ENCODE measurements around the gene NPC1.

NPC1 gene

DNA sequence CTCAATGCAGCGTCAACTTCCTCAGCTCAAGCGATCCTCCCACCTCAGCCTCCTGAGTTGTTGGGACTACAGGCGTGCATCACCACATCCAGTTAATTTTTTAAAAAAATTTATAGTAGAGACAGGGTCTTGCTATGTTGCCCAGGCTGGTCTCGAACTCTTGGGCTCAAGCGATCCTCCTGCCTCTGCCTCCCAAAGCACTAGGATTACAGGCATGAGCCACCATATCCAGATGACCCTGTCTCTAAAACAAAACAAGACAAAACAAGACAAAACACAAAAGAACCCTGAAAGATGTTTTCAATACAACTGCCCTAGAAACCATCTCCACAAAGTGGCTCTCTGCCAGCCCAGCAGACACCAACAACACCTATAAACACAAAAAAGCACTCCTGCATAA is 45.0 kb upstream of the NPC1 start:
- POLR2A ChIA-PET, result interaction anchor here (0.7 kb wide), 1 partner anchor 179 kb away, joined by 3 read pairs; no protein-coding TSS in a partner anchor
- DNase-seq (ENCODE audit: extremely low spot score), result no peak
- TF ChIP-seq, protein P1, sequence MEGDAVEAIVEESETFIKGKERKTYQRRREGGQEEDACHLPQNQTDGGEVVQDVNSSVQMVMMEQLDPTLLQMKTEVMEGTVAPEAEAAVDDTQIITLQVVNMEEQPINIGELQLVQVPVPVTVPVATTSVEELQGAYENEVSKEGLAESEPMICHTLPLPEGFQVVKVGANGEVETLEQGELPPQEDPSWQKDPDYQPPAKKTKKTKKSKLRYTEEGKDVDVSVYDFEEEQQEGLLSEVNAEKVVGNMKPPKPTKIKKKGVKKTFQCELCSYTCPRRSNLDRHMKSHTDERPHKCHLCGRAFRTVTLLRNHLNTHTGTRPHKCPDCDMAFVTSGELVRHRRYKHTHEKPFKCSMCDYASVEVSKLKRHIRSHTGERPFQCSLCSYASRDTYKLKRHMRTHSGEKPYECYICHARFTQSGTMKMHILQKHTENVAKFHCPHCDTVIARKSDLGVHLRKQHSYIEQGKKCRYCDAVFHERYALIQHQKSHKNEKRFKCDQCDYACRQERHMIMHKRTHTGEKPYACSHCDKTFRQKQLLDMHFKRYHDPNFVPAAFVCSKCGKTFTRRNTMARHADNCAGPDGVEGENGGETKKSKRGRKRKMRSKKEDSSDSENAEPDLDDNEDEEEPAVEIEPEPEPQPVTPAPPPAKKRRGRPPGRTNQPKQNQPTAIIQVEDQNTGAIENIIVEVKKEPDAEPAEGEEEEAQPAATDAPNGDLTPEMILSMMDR (IDR thresholded peaks at IDR 0.05; ENCODE audit: control extremely low read depth, extremely low read depth, low read depth, missing control alignments), result no peak
- CTCF ChIA-PET, result interaction anchor here (2.7 kb wide), 1 partner anchor 9 kb away, joined by 10 read pairs; no protein-coding TSS in a partner anchor

DNA sequence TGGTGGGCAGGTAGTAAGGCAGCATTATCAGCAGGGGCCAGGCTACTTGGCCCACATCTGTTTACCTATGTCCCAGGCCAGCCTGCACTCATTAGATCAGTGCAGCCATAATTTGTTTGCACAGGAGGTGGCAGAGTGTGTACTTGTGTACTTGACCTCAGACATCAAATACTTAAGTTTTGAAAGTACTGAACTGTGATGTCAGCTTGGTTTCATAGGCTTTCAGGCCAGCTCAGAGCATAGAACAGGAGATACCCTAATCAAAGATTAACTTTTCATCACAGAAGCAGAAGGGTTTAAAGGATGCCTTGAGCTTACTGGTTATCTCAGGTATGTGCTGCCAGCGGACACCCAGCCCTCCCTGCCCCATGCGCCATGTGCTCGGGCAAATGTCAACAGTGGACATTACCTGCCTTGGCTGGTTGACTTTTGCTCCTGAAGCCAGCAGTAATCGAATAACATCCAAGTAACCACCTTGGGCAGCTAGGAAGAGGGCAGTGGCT is 43.2 kb upstream of the NPC1 start:
- ChIA-PET CTCF (interaction anchor here (0.7 to 2.3 kb wide), 4 partner anchors 9 to 289 kb away, joined by 3 to 8 read pairs (median 4); no protein-coding TSS in a partner anchor), POLR2A (interaction anchor here (0.6 kb wide), 1 partner anchor 167 kb away, joined by 3 read pairs; no protein-coding TSS in a partner anchor)
- peak; percentile 52 for DNase-seq (ENCODE audit: extremely low spot score)
- TF ChIP-seq, protein P1 (IDR thresholded peaks at IDR 0.05; ENCODE audit: control extremely low read depth, extremely low read depth, low read depth, missing control alignments), result peak; percentile 20

DNA sequence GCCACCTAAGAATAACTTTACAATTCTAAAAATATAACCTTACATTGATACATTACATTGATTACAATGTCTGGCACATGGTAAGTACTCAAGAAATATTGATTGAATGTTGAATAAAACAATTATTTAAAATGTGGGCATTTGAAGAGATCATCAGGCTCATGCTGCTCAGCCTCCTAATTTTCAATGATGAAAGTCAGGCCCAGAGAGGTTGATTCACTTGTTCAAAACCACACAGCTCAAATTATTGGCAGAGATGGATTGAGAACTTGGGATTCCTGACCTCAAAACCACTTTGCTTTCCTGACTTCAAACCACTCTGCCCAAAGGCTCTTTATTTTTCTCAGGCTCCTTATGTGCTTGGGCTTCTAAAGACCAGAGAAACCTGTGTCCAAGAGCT is 41.7 kb upstream of the NPC1 start:
- ChIA-PET POLR2A (no interaction called here), CTCF (interaction anchor here (0.9 to 2.3 kb wide), 4 partner anchors 10 to 291 kb away, joined by 3 to 8 read pairs (median 6); no protein-coding TSS in a partner anchor)
- TF ChIP-seq, protein P1 (IDR thresholded peaks at IDR 0.05; ENCODE audit: control extremely low read depth, extremely low read depth, low read depth, missing control alignments), result no peak
- DNase-seq (ENCODE audit: extremely low spot score), result no peak

DNA sequence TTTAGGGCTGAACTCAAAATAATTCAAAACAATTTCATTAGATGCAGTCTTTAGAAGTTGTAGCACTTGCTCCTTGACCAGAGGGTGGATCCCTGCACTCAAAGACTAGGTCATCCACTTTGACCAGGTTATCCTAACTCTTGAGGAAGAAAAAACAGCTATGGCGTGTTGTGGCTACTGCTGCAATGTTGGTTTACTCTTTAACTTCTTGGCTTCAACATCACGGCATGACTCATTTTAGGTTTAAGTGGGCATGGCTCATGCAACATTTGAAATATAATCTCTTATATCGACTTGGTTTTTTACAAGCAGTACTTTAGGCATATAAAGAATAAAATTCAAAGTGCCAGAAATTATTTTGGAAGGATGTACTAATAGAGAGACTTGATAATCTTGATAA is 41.0 kb upstream of the NPC1 start:
- ChIA-PET CTCF (interaction anchor here (0.9 to 2.2 kb wide), 4 partner anchors 44 to 291 kb away, joined by 3 to 6 read pairs (median 4); no protein-coding TSS in a partner anchor), POLR2A (no interaction called here)
- DNase-seq (ENCODE audit: extremely low spot score), result no peak
- TF ChIP-seq, protein P1 (IDR thresholded peaks at IDR 0.05; ENCODE audit: control extremely low read depth, extremely low read depth, low read depth, missing control alignments), result no peak

DNA sequence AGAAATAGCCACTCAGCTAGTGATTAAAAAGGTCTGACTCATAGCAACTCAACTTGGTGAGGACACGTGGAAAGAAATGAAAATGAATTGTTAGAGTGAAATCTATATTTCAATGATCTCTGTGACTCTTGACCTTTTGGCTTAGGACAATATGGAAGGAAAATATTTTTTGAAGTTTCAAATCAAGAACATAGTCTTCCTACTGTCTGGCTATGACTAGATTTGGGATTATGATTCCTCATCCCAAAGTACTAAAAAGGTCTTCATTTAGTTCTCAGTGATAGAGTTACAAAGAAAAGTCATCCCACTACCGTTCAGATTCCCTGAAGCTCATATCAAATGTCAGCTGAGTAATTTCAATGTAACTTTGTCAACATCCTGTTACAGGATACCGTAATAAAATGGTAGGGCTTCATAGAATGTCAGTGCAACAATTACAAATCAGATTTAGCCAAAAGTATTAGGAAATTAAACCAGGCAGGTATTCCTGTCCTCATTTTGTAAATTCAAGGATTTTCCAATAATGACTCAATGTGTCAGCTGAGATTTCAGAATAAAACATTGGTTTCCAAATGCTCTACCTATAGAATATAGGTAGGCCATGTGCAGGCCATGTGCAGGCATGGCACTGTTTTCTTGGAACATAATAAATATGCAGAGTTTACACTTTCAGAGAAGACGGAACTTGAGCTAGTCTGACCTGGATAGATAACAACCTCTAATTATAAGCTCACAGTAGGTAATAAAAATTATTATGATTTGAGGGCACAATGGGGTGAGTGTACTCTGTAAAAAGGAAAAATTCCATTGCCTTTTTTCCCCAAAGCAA is 40.4 kb upstream of the NPC1 start:
- TF ChIP-seq, protein P1 (IDR thresholded peaks at IDR 0.05; ENCODE audit: control extremely low read depth, extremely low read depth, low read depth, missing control alignments), result no peak
- ChIA-PET CTCF (interaction anchor here (0.9 to 2.2 kb wide), 6 partner anchors 13 to 292 kb away, joined by 3 to 6 read pairs (median 4); no protein-coding TSS in a partner anchor), POLR2A (interaction anchor here (0.5 kb wide), 1 partner anchor 491 kb away, joined by 6 read pairs; no protein-coding TSS in a partner anchor)
- no peak for DNase-seq (ENCODE audit: extremely low spot score)

DNA sequence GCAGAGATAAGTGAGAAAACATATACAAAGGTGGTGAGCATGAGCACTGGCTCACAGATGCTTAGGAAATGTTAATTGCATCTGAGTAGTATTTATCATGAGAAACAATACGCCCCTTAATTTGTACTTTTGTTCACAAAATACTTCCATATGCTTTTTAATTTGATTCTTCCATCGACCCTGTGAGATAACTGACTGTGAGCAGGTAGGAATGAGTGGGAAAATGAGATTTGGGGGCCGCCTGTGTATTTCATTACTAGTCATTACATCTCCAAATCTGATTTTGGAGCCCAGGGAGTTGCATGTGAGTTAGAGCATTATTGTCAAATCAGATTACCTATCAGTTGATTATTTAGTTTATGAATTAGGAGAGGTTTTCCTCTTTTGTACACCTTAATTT is 36.7 kb upstream of the NPC1 start:
- TF ChIP-seq, protein P1 (IDR thresholded peaks at IDR 0.05; ENCODE audit: control extremely low read depth, extremely low read depth, low read depth, missing control alignments), result no peak
- ChIA-PET CTCF (interaction anchor here (1.2 to 2.7 kb wide), 4 partner anchors 9 to 189 kb away, joined by 3 to 15 read pairs (median 10); no protein-coding TSS in a partner anchor), POLR2A (no interaction called here)
- no peak for DNase-seq (ENCODE audit: extremely low spot score)

Data from GM10248 (cell line).